H1 (cell line): ENCODE measurements around the gene TMEM269. TPM values are rescaled to one million over a fixed set of nuclear protein-coding genes. Genes with fewer than 3 reads are reported as not detected.
A peak's percentile ranks its signal among the peaks of the same experiment; 100 is the strongest.

Experiments used
- CTCF ChIA-PET: fragments of 300-600 bp; sonication (Branson Sonifier 250); formaldehyde crosslinking; loops from one replicate; lab custom pipeline; 2021; ENCODE audit not compliant: partially characterized antibody; lab: Charles Lee
- POLR2A ChIA-PET: fragments of 300-600 bp; sonication (Branson Sonifier 250); formaldehyde crosslinking; loops from one replicate; lab custom pipeline; 2021; ENCODE audit warnings: inconsistent platforms; ENCODE audit not compliant: partially characterized antibody; lab: Charles Lee
- DNase-seq, 2 experiments: peaks; one replicate each; pipeline versions ENCODE4 v3.0.0 to v3.0.0-alpha.2; 2010 to 2022; ENCODE audit warnings: low spot score in 2 of 2, low read depth in 1 of 2, mixed read lengths in 1 of 2
- FAIRE-seq: peaks from 2 replicates; lab custom pipeline; 2011; peaks lifted over from hg19 to GRCh38; lab: Jason Lieb, UNC
- H2AFZ ChIP-seq: 2 replicates; pipeline ENCODE4 v1.8.1; 2012; ENCODE audit warnings: low read length, inconsistent platforms
- H2AK5ac ChIP-seq: 2 replicates; pipeline ENCODE4 v1.6.1; 2013; ENCODE audit warnings: low read depth, low read length
- H2BK120ac ChIP-seq: replicated peaks from 2 replicates; pipeline ENCODE3; 2013; ENCODE audit warnings: low read depth, low read length, inconsistent platforms
- H2BK12ac ChIP-seq: 2 replicates; pipeline ENCODE4 v1.6.1; 2013; ENCODE audit warnings: low read depth, low read length
- H2BK15ac ChIP-seq: 2 replicates; pipeline ENCODE4 v1.6.1; 2013; ENCODE audit warnings: low read length
- H2BK20ac ChIP-seq: 2 replicates; pipeline ENCODE4 v1.6.1; 2013; ENCODE audit warnings: low read length
- H2BK5ac ChIP-seq: 2 replicates; pipeline ENCODE4 v1.6.1; 2013; ENCODE audit warnings: low read depth, low read length
- H3K14ac ChIP-seq: 2 replicates; pipeline ENCODE4 v1.6.1; 2013; ENCODE audit warnings: inconsistent platforms; ENCODE audit not compliant: insufficient read length
- H3K18ac ChIP-seq: 2 replicates; pipeline ENCODE4 v1.6.1; 2013; ENCODE audit warnings: low read length; ENCODE audit errors: extremely low read depth
- H3K23ac ChIP-seq: 2 replicates; pipeline ENCODE4 v1.6.1; 2013; ENCODE audit warnings: inconsistent platforms; ENCODE audit not compliant: insufficient read length
- H3K23me2 ChIP-seq: 2 replicates; pipeline ENCODE4 v1.6.1; 2013; ENCODE audit warnings: low read depth, low read length
- H3K27ac ChIP-seq: 2 replicates; pipeline ENCODE4 v1.6.1; 2011; ENCODE audit warnings: low read depth, low read length, inconsistent platforms
- H3K27me3 ChIP-seq, 4 experiments: replicated peaks in 1 of 4; 1 replicate in 1 of 4; 2 replicates in 3 of 4; pipeline versions ENCODE4 v1.6.1 to v1.8.1; 2011 to 2013; ENCODE audit warnings: low read length in 3 of 4, mild to moderate bottlenecking in 3 of 4, inconsistent platforms in 2 of 4, mixed read lengths in 2 of 4, moderate library complexity in 1 of 4; ENCODE audit not compliant: control insufficient read depth in 3 of 4, insufficient read depth in 3 of 4; ENCODE audit errors: extremely low read depth in 1 of 4
- H3K36me3 ChIP-seq, 4 experiments: 2 replicates each; pipeline versions ENCODE4 v1.6.1 to v1.8.1; 2011 to 2013; ENCODE audit warnings: mild to moderate bottlenecking in 4 of 4, low read length in 3 of 4, moderate library complexity in 2 of 4, control low read depth in 1 of 4, inconsistent platforms in 1 of 4; ENCODE audit not compliant: insufficient read depth in 4 of 4, control insufficient read depth in 2 of 4
- H3K4ac ChIP-seq: replicated peaks from 2 replicates; pipeline ENCODE3; 2013; ENCODE audit warnings: low read length, low read depth, mixed read lengths, inconsistent platforms; ENCODE audit not compliant: insufficient read length
- H3K4me1 ChIP-seq, 4 experiments: replicated peaks in 1 of 4; 1 replicate in 1 of 4; 2 replicates in 3 of 4; pipeline versions ENCODE4 v1.6.1 to v1.8.1; 2011 to 2013; ENCODE audit warnings: low read length in 3 of 4, inconsistent platforms in 2 of 4, mixed read lengths in 1 of 4; ENCODE audit not compliant: insufficient read depth in 4 of 4, control insufficient read depth in 3 of 4
- H3K4me2 ChIP-seq, 2 experiments: 2 replicates each; pipeline versions ENCODE4 v1.6.1 to v1.8.1; 2011 to 2013; ENCODE audit warnings: low read depth in 2 of 2, low read length in 2 of 2, control low read depth in 1 of 2, inconsistent platforms in 1 of 2, mild to moderate bottlenecking in 1 of 2; ENCODE audit not compliant: insufficient read depth in 1 of 2
- H3K4me3 ChIP-seq, 4 experiments: fragments of 200-600, 300-600 bp in 1 of 4; sonication (generic), shearing (Covaris generic), sonication (Bioruptor Twin) in 1 of 4; 2 replicates each; pipeline versions ENCODE4 v1.5.1 to v1.8.1; 2011 to 2016; ENCODE audit warnings: low read length in 4 of 4, low read depth in 3 of 4, control low read depth in 2 of 4, inconsistent platforms in 2 of 4, mild to moderate bottlenecking in 2 of 4, mixed read lengths in 1 of 4, moderate library complexity in 1 of 4; ENCODE audit not compliant: insufficient read depth in 2 of 4; ENCODE audit errors: extremely low read depth in 1 of 4
- H3K56ac ChIP-seq: replicated peaks from 2 replicates; pipeline ENCODE3; 2013; ENCODE audit warnings: low read depth, mild to moderate bottlenecking, mixed read lengths, low read length, inconsistent platforms; ENCODE audit not compliant: insufficient read length
- H3K79me1 ChIP-seq: 2 replicates; pipeline ENCODE4 v1.6.1; 2013; ENCODE audit warnings: low read depth, low read length, control low read depth
- H3K79me2 ChIP-seq, 2 experiments: 2 replicates each; pipeline versions ENCODE4 v1.6.1 to v1.8.1; 2012 to 2013; ENCODE audit warnings: low read length in 2 of 2, mild to moderate bottlenecking in 2 of 2, inconsistent platforms in 1 of 2; ENCODE audit not compliant: insufficient read depth in 2 of 2, control insufficient read depth in 1 of 2
- H3K9ac ChIP-seq, 4 experiments: replicated peaks in 1 of 4; 1 replicate in 1 of 4; 2 replicates in 3 of 4; pipeline versions ENCODE4 v1.6.1 to v1.8.1; 2011 to 2013; ENCODE audit warnings: low read depth in 3 of 4, low read length in 3 of 4, control low read depth in 2 of 4, mild to moderate bottlenecking in 2 of 4, moderate library complexity in 2 of 4, inconsistent platforms in 1 of 4; ENCODE audit errors: extremely low read depth in 1 of 4
- H3K9me3 ChIP-seq, 2 experiments: 2 replicates each; pipeline versions ENCODE4 v1.6.1 to v1.8.1; 2012 to 2013; ENCODE audit warnings: mild to moderate bottlenecking in 2 of 2, moderate library complexity in 2 of 2, control low read depth in 1 of 2, inconsistent platforms in 1 of 2, low read depth in 1 of 2, low read length in 1 of 2, mixed read lengths in 1 of 2; ENCODE audit not compliant: insufficient read depth in 2 of 2
- H4K20me1 ChIP-seq, 2 experiments: replicated peaks in 1 of 2; 2 replicates each; pipeline versions ENCODE3 to v1.8.1; 2011 to 2013; ENCODE audit warnings: inconsistent platforms in 2 of 2, low read length in 2 of 2, mild to moderate bottlenecking in 1 of 2; ENCODE audit not compliant: insufficient read depth in 2 of 2, control insufficient read depth in 1 of 2
- H4K5ac ChIP-seq: 2 replicates; pipeline ENCODE4 v1.6.1; 2013; ENCODE audit warnings: low read length, low read depth, mixed read lengths, inconsistent platforms; ENCODE audit not compliant: insufficient read length
- H4K8ac ChIP-seq: 2 replicates; pipeline ENCODE4 v1.8.0; 2013; ENCODE audit warnings: mild to moderate bottlenecking, moderate library complexity, low read length, inconsistent platforms; ENCODE audit not compliant: insufficient read depth; ENCODE audit errors: extremely low read depth
- H4K91ac ChIP-seq: replicated peaks from 2 replicates; pipeline ENCODE3; 2013; ENCODE audit warnings: low read length, mixed read lengths, inconsistent platforms; ENCODE audit not compliant: insufficient read length
- BACH1 ChIP-seq: IDR thresholded peaks from 2 replicates; pipeline ENCODE4 v1.6.1; 2012; ENCODE audit warnings: low read length, improper control_type of control experiment
- CTBP2 ChIP-seq: IDR thresholded peaks from 2 replicates; pipeline ENCODE4 v1.7.0; 2011; ENCODE audit warnings: borderline replicate concordance, mild to moderate bottlenecking, moderate library complexity, mixed read lengths, low read length; ENCODE audit not compliant: insufficient read depth, insufficient read length
- GABPA ChIP-seq: IDR thresholded peaks from 2 replicates; pipeline ENCODE4 v1.6.1; 2011; ENCODE audit warnings: mild to moderate bottlenecking, low read length, moderate library complexity, borderline replicate concordance; ENCODE audit not compliant: insufficient read depth
- HDAC2 ChIP-seq, 2 experiments: fragments of 300-600 bp in 1 of 2; sonication (generic) in 1 of 2; IDR thresholded peaks; 2 replicates each; pipeline ENCODE4 v1.6.1; 2011 to 2012; ENCODE audit warnings: low read depth in 2 of 2, low read length in 2 of 2, mild to moderate bottlenecking in 2 of 2, moderate library complexity in 2 of 2, borderline replicate concordance in 1 of 2, inconsistent platforms in 1 of 2
- JUND ChIP-seq: IDR thresholded peaks from 2 replicates; pipeline ENCODE4 v1.6.1; 2011; ENCODE audit warnings: mild to moderate bottlenecking, improper control_type of control experiment, low read length
- MAFK ChIP-seq: IDR thresholded peaks from 2 replicates; pipeline ENCODE4 v1.6.1; 2012; ENCODE audit warnings: low read depth, mild to moderate bottlenecking, improper control_type of control experiment, low read length
- RXRA ChIP-seq: IDR thresholded peaks from 2 replicates; pipeline ENCODE4 v1.6.1; 2011; ENCODE audit warnings: low read depth, mild to moderate bottlenecking, low read length, moderate library complexity; ENCODE audit not compliant: insufficient read depth
- SRF ChIP-seq: IDR thresholded peaks from 2 replicates; pipeline ENCODE4 v1.6.1; 2011; ENCODE audit warnings: mild to moderate bottlenecking, low read depth, low read length, moderate library complexity
- WGBS, 2 experiments: shearing (Covaris generic) in 1 of 2; methylation state at CpG; one replicate each; pipeline versions ENCODE4 v1.1.6 to v1.1.7; 2013 to 2015; ENCODE audit warnings: low lambda C conversion rate in 2 of 2, mixed read lengths in 2 of 2, inconsistent platforms in 1 of 2, low coverage in 1 of 2, missing lambda C conversion rate in 1 of 2; ENCODE audit not compliant: insufficient replicate concordance in 2 of 2, insufficient coverage in 1 of 2, insufficient read length in 1 of 2; ENCODE audit errors: extremely low coverage in 1 of 2, missing lambda C conversion rate in 1 of 2; 5-methylcytosine and 5-hydroxymethylcytosine counted together
- polyA plus RNA-seq, 7 experiments: library from polyadenylated mRNA; depleted of rRNA in 3 of 7; stranded (reverse) in 5 of 7; unstranded in 2 of 7; fragments of >200 nt in 5 of 7; fragments of 200-250 nt in 2 of 7; gene quantifications; 1 replicate in 5 of 7; 2 replicates in 1 of 7; 4 replicates in 1 of 7; pipeline versions ENCODE4 v1.2.1 to v1.2.3, GENCODE V29; 2011 to 2013; ENCODE audit warnings: missing spikeins in 2 of 7, mixed read lengths in 2 of 7
- total RNA-seq: library from RNA; stranded (reverse); fragmentation: NEBNext Ultra II Directional; extraction: Animal tissue kit (Norgen Biotek cat#: 25700); gene quantifications from 2 replicates; pipeline ENCODE4 v1.2.1, GENCODE V29; 2021

Gene TMEM269
- total and polyA plus RNA-seq, 2 of the 8 experiments (the other 6 are each of a cell fraction or from before 2014, with no cell fraction given): 0.14 to 0.35 TPM

GRCh38 chr1:42845193-42845592 lies 60.4 kb downstream of the TMEM269 start:
- Histone ChIP-seq H4K8ac (no peak overlapping the region), H3K4me2 (peak overlapping the region; percentile 72 to 100; a peak in 2 of 4 replicates), H4K91ac (no peak overlapping the region), H3K79me2 (peaks cover 11 to 22% of the 10 kb centered on the region in 2 experiments; a peak in 3 of 4 replicates), H3K36me3 (peaks cover under 1 to 13% (median 6%) of the 10 kb centered on the region in 4 experiments; a peak in 3 of 8 replicates), H3K79me1 (peaks cover 10% of the 10 kb centered on the region), H4K20me1 (peaks cover 0 to 2% of the 10 kb centered on the region in 2 experiments), H2BK15ac (no peak overlapping the region), H2BK12ac (no peak overlapping the region), H3K27ac (no peak overlapping the region), H2AFZ (no peak overlapping the region), H3K23ac (no peak overlapping the region), H3K9me3 (no peaks in the 10 kb centered on the region), H3K4me3 (peak overlapping the region in 1 of 4 experiments; percentile 81; a peak in 1 of 8 replicates), H3K27me3 (no peaks in the 10 kb centered on the region), H4K5ac (no peak overlapping the region), H3K18ac (no peak overlapping the region), H3K9ac (no peak overlapping the region), H3K4ac (no peak overlapping the region), H3K4me1 (peaks cover 2 to 9% (median 5%) of the 10 kb centered on the region in 4 experiments; a peak in 6 of 7 replicates), H3K14ac (no peak overlapping the region), H2AK5ac (no peak overlapping the region), H2BK5ac (no peak overlapping the region), H3K23me2 (peaks cover 12% of the 10 kb centered on the region), H2BK20ac (no peak overlapping the region), H2BK120ac (no peak overlapping the region), H3K56ac (no peak overlapping the region)
- ChIA-PET POLR2A (interaction anchor here (1.2 to 3.6 kb wide), 6 partner anchors 7 to 224 kb away, joined by 3 to 21 read pairs (median 8); partner anchors contain the start of genes ERMAP and SVBP), CTCF (interaction anchor here (1.0 to 5.0 kb wide), 7 partner anchors 11 to 228 kb away, joined by 3 to 30 read pairs (median 6); no protein-coding TSS in a partner anchor)
- FAIRE-seq: no peak
- WGBS, 2 experiments: 85% methylated on average over 1 of the region's 1 CpG; no CpG with 5 or more reads in 1 of the 2 experiments
- no peak for DNase-seq
- TF ChIP-seq BACH1 (no peak), HDAC2 (IDR thresholded peaks at IDR 0.05; ENCODE audit: borderline replicate concordance in 1 of 2, low read depth in 2 of 2, low read length in 2 of 2) (no peak), JUND (no peak), GABPA (no peak), MAFK (no peak), RXRA (no peak), SRF (no peak), CTBP2 (no peak)
